PC-9 (cell line): ENCODE results near the gene MYO15B. TPM values are rescaled to one million over a fixed set of nuclear protein-coding genes. Genes with fewer than 3 reads are reported as not detected.

ENCODE experiments used
- BruUV-seq: library from RNA; stranded (reverse); fragments of 400-500 nt; replicated peaks from 2 replicates; lab custom pipeline; 2021; lab: Mats Ljungman, UMichigan
- CTCF ChIA-PET: fragments of 300-600 bp; sonication (Branson Sonifier 250); formaldehyde crosslinking; loops from one replicate; lab custom pipeline; 2022; ENCODE audit warnings: antibody characterized with exemption; lab: Charles Lee
- POLR2A ChIA-PET: fragments of 300-600 bp; sonication (Branson Sonifier 250); formaldehyde crosslinking; loops from one replicate; lab custom pipeline; 2022; ENCODE audit warnings: antibody characterized with exemption; ENCODE audit not compliant: unreplicated experiment; lab: Charles Lee
- DNase-seq, 2 experiments: peaks; one replicate each; pipeline versions ENCODE4 v3.0.0 to v3.0.0-alpha.2; 2015 to 2022; ENCODE audit warnings: mixed read lengths in 1 of 2
- H2AFZ ChIP-seq: fragments of 200-600 bp; sonication (generic); 2 replicates; pipeline ENCODE4 v1.8.1; 2017; ENCODE audit warnings: antibody characterized with exemption
- H3F3A ChIP-seq: fragments of 200-600 bp; sonication (generic); 2 replicates; pipeline ENCODE4 v1.8.1; 2017; ENCODE audit warnings: antibody characterized with exemption, mild to moderate bottlenecking, low read depth; ENCODE audit not compliant: insufficient read depth
- H3K27ac ChIP-seq: fragments of 200-600 bp; sonication (generic); 2 replicates; pipeline ENCODE4 v1.6.1; 2016; ENCODE audit warnings: mixed run types
- H3K27me3 ChIP-seq: fragments of 200-600 bp; sonication (generic); 2 replicates; pipeline ENCODE4 v1.6.1; 2016; ENCODE audit warnings: low read depth, mixed run types; ENCODE audit not compliant: insufficient read depth
- H3K36me3 ChIP-seq: fragments of 200-600 bp; sonication (generic); 2 replicates; pipeline ENCODE4 v1.6.1; 2016; ENCODE audit warnings: low read depth, mixed run types
- H3K4me1 ChIP-seq: fragments of 200-600 bp; sonication (generic); replicated peaks from 2 replicates; pipeline ENCODE4 v1.6.1; 2016; ENCODE audit warnings: mixed run types; ENCODE audit not compliant: insufficient read depth
- H3K4me2 ChIP-seq: fragments of 200-600 bp; sonication (generic); 2 replicates; pipeline ENCODE4 v1.6.1; 2017; ENCODE audit warnings: mixed run types
- H3K4me3 ChIP-seq: fragments of 200-600 bp; sonication (generic); 2 replicates; pipeline ENCODE4 v1.6.1; 2016; ENCODE audit warnings: mixed run types
- H3K79me2 ChIP-seq: fragments of 200-600 bp; sonication (generic); 2 replicates; pipeline ENCODE4 v1.6.1; 2017; ENCODE audit warnings: low read depth, mixed run types
- H3K9me2 ChIP-seq: fragments of 200-600 bp; sonication (generic); 2 replicates; pipeline ENCODE4 v1.8.1; 2017; ENCODE audit warnings: mild to moderate bottlenecking; ENCODE audit not compliant: insufficient read depth
- H3K9me3 ChIP-seq: fragments of 200-600 bp; sonication (generic); 2 replicates; pipeline ENCODE4 v1.8.1; 2016; ENCODE audit warnings: low read depth; ENCODE audit not compliant: insufficient read depth
- H4K20me1 ChIP-seq: fragments of 200-600 bp; sonication (generic); 2 replicates; pipeline ENCODE4 v1.8.1; 2017; ENCODE audit not compliant: insufficient read depth
- EZH2 ChIP-seq: fragments of 200-600 bp; sonication (generic); IDR thresholded peaks from 2 replicates; pipeline ENCODE4 v1.8.0; 2017; ENCODE audit warnings: antibody characterized with exemption, low read depth
- intact Hi-C: fragments of 100-400 bp; cut with micrococcal nuclease; formaldehyde crosslinking; loops from one replicate; pipeline ENCODE4 v1.10.0; 2022; ENCODE audit not compliant: unreplicated experiment
- total RNA-seq: library from RNA; stranded (reverse); gene quantifications from 2 replicates; pipeline ENCODE4 v1.2.3, GENCODE V29; 2021
- TF ChIP-seq, protein P1 (sequence below): fragments of 200-600 bp; sonication (generic); conservative IDR thresholded peaks from 2 replicates; pipeline ENCODE4 v1.6.1; 2017; ENCODE audit warnings: mixed run types, antibody characterized with exemption, mild to moderate bottlenecking, moderate library complexity

Gene MYO15B
- total RNA-seq, 1 experiment from 2014 or later = 53.5 TPM

GRCh38 chr17:75661531-75661930 is 73.9 kb downstream of the MYO15B start:
- Histone ChIP-seq H3K4me2 (no peak overlapping the region), H3K9me3 (no peaks in the 10 kb centered on the region), H3K27me3 (no peaks in the 10 kb centered on the region), H4K20me1 (no peaks in the 10 kb centered on the region), H3K36me3 (peaks cover 4% of the 10 kb centered on the region; the same call in 1 of the 2 replicates), H3F3A (peaks cover 7% of the 10 kb centered on the region), H3K4me3 (no peak overlapping the region), H2AFZ (no peak overlapping the region), H3K27ac (no peak overlapping the region), H3K79me2 (peaks cover 16% of the 10 kb centered on the region), H3K4me1 (peaks cover 9% of the 10 kb centered on the region), H3K9me2 (no peaks in the 10 kb centered on the region)
- BruUV-seq = no TSS peak
- ChIA-PET POLR2A (no interaction called here), CTCF (no interaction called here)
- TF ChIP-seq, protein P1, sequence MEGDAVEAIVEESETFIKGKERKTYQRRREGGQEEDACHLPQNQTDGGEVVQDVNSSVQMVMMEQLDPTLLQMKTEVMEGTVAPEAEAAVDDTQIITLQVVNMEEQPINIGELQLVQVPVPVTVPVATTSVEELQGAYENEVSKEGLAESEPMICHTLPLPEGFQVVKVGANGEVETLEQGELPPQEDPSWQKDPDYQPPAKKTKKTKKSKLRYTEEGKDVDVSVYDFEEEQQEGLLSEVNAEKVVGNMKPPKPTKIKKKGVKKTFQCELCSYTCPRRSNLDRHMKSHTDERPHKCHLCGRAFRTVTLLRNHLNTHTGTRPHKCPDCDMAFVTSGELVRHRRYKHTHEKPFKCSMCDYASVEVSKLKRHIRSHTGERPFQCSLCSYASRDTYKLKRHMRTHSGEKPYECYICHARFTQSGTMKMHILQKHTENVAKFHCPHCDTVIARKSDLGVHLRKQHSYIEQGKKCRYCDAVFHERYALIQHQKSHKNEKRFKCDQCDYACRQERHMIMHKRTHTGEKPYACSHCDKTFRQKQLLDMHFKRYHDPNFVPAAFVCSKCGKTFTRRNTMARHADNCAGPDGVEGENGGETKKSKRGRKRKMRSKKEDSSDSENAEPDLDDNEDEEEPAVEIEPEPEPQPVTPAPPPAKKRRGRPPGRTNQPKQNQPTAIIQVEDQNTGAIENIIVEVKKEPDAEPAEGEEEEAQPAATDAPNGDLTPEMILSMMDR = no peak
- no peak for DNase-seq
- intact Hi-C loops = no loop called here

GRCh38 chr17:75662511-75662910 is 74.9 kb downstream of the MYO15B start:
- ChIA-PET POLR2A (no interaction called here), CTCF (no interaction called here)
- H3K79me2 ChIP-seq = peaks cover 24% of the 10 kb centered on the region
- H3K4me1 ChIP-seq = peaks cover 9% of the 10 kb centered on the region
- no peak for DNase-seq
- no peak overlapping the region for H2AFZ ChIP-seq
- H4K20me1 ChIP-seq = no peaks in the 10 kb centered on the region
- H3K4me2 ChIP-seq = no peak overlapping the region
- H3K27me3 ChIP-seq = no peaks in the 10 kb centered on the region
- no peak for TF ChIP-seq EZH2
- H3K27ac ChIP-seq = no peak overlapping the region
- H3F3A ChIP-seq = peaks cover 7% of the 10 kb centered on the region
- BruUV-seq = no TSS peak
- no peaks in the 10 kb centered on the region for H3K9me2 ChIP-seq
- no peaks in the 10 kb centered on the region for H3K36me3 ChIP-seq
- no peaks in the 10 kb centered on the region for H3K9me3 ChIP-seq
- no peak overlapping the region for H3K4me3 ChIP-seq
- intact Hi-C loops = no loop called here

GRCh38 chr17:75664099-75664549 is 76.5 kb downstream of the MYO15B start:
- Histone ChIP-seq H4K20me1 (no peaks in the 10 kb centered on the region), H3K4me2 (no peak overlapping the region), H3K4me3 (no peak overlapping the region), H3K4me1 (peaks cover 21% of the 10 kb centered on the region), H3F3A (peaks cover 13% of the 10 kb centered on the region), H3K36me3 (no peaks in the 10 kb centered on the region), H3K27ac (no peak overlapping the region), H3K27me3 (no peaks in the 10 kb centered on the region), H3K79me2 (peaks cover 40% of the 10 kb centered on the region), H2AFZ (no peak overlapping the region), H3K9me3 (no peaks in the 10 kb centered on the region), H3K9me2 (no peaks in the 10 kb centered on the region)
- ChIA-PET CTCF (no interaction called here), POLR2A (no interaction called here)
- intact Hi-C loops = no loop called here
- TF ChIP-seq, protein P1 = no peak
- TF ChIP-seq EZH2 = no peak
- BruUV-seq = no TSS peak
- no peak for DNase-seq

- H3F3A ChIP-seq = peaks cover 19% of the 10 kb centered on the region; the same call in 1 of the 2 replicates
- ChIA-PET CTCF (interaction anchor here (1.6 kb wide), 1 partner anchor 32 kb away, joined by 5 read pairs; the partner anchor contains the start of gene SMIM5), POLR2A (no interaction called here)
- H3K9me2 ChIP-seq = no peaks in the 10 kb centered on the region
- no peak overlapping the region for H3K27ac ChIP-seq
- BruUV-seq = no TSS peak
- no peaks in the 10 kb centered on the region for H3K27me3 ChIP-seq
- no peaks in the 10 kb centered on the region for H3K9me3 ChIP-seq
- H3K79me2 ChIP-seq = peaks cover 59% of the 10 kb centered on the region
- no peak overlapping the region for H2AFZ ChIP-seq
- peaks cover 17% of the 10 kb centered on the region for H3K36me3 ChIP-seq
- H3K4me3 ChIP-seq = peak overlapping the region; percentile 100; the same call in 1 of the 2 replicates
- peak overlapping the region; percentile 96 for H3K4me2 ChIP-seq
- DNase-seq = no peak
- H4K20me1 ChIP-seq = peaks cover 11% of the 10 kb centered on the region
- peaks cover 21% of the 10 kb centered on the region for H3K4me1 ChIP-seq
- intact Hi-C loops = loop anchor here (5.0 kb wide), 1 partner anchor 34 kb away; the partner anchor contains the start of gene SMIM5
- no peak for TF ChIP-seq EZH2
These were observed 78.4 kb downstream of the MYO15B start for GRCh38 chr17:75665981-75666380.
